Astrocyte of the hippocampus (primary cell): ENCODE data around the gene NOS1.
"Not testable (repeated sequence)": the region's sequence is repeated elsewhere in the genome, so short reads cannot be mapped to it uniquely, and the experiment has no call there.

Source experiments
- DNase-seq: peaks from one replicate; pipeline ENCODE4 v3.0.0; 2011; ENCODE audit warnings: low read depth, low spot score

NOS1 gene

DNA sequence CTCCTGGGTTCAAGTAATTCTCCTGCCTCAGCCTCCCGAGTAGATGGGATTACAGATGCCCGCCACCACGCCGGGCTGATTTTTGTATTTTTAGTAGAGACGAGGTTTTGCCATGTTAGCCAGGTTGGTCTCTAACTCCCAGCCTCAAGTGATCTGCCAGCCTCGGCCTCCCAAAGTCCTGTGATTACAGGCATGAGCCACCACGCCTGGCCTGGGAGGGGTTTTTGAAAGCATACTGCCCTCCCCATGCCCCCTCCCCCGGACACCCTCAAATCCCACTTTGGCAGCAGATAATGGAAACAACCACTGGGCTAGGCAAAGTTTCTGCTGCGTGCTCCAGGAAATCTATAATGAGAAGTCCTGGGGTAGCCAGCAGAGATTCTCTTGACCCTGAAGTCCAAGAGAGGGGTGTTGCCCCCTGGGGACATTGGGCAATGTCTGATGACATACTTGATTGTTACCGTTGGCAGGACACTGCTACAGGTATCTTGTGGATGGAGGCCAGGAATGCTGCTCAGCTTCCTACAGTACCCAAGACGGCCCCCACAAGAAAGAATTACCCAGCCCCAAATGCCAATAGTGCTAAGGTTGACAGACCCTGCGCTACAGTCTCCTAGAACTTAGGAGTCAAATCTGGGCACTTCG lies 152.5 kb downstream of the NOS1 start:
- no peak for DNase-seq

DNA sequence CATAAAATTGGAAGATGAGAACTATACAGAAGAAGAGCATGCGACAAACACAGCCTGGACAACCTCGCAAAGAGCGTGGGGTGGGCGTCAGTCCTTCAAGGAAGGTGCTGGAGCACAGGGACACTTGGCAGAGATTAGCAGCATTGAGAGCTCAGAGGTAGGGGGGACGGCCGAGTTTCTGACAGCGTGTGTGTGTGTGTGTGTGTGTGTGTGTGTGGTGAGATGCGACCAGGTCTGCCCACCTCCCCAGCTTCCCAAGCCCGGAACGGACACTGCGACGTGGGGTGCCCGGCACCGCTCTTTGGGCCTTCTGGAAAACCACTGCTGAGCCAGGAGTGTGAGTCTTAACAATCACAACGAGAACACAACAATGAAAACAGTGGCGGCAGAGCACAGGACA lies 153.2 kb downstream of the NOS1 start:
- no peak for DNase-seq

DNA sequence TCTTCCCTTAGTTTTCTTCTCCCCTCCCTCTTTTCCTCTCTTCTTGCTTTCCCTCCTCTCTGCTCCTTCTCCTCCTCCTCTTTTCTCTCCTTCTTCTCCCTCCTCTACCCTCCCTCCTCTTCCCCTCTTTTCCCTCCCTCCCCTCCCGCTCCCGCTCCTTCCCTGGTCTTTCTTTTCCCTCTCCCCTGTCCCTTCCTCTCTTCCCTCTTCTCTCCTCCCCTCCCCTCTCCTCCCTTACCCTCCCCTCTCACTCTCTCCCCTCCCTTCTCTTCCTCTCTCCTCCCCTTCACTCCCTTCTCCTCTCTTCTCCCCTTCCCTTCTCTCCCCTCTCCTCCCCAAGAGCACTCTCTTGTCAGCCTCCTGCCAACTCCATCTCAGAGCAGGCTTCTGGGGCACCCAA lies 153.8 kb downstream of the NOS1 start:
- no peak for DNase-seq

DNA sequence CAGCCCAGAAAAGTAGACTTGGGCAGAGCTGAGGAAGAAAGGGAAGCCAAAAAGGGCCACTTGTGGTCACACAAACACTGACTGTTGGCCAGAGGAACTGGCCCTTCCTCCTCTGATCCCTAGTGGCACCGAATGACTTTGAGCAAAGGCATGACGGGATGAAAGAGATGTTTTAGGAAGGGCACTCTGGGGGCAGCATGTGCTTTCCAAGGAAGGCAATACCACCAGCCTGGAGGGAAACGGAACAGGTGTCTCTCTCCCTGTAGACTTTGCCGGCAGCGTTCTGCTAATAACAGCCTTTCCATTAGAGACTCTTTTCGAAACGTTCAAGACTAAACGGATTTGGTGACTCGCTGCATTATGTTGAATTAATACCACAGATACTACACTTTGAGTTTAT lies 158.9 kb downstream of the NOS1 start:
- no peak for DNase-seq

DNA sequence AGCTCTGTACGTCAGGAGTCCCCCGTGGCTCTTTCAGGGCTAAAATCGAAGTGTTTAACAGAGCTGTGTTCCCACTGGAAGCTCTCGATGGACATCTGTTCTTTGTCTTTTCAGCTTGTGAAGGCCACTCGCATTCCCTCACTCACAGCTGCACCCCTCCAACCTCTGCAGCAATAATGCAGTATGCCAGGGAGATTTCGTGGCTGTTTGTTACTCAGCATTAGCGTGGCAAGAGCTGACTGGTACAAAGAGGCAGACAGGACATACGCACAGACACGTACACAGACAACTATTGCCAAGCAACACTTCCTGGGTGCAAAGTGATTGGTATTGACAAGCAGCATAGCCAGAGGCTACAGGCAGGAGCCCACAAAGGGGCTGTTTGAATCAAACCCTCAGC lies 159.4 kb downstream of the NOS1 start:
- DNase-seq = no peak

DNA sequence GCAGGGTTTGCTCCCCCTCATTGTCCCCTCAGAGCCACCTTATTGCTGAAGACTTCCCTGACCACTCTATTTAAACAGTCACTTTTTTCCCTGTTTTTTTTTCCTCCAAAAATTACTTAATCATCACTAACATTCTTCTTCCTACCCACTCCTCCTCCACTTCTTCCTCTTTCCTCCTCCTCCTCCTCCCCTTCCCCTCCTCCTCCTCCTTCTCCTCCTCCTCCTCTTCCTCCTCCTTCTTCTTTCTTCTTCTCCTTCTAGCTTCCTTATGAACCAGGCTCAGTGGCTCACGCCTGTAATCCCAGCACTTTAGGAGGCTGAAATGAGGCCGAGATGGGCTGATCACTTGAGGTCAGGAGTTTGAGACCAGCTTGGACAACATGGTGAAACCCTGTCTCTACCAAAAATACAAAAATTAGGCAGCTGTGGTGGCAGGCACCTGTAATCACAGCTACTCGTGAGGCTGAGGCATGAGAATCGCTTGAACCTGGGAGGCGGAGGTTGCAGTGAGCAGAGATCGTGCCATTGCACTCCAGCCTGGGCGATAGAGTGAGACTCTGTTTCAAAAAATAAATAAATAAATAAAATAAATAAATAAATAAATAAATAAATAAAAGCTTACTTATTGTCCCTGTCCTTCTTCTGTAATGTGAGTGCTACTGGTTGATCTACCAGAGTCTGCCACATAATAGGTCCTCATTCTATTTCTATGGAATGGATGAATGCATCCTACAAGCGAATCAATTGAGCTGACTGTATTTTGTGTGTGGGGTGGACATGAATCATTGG lies 161.3 kb downstream of the NOS1 start:
- DNase-seq = not testable (repeated sequence)

DNA sequence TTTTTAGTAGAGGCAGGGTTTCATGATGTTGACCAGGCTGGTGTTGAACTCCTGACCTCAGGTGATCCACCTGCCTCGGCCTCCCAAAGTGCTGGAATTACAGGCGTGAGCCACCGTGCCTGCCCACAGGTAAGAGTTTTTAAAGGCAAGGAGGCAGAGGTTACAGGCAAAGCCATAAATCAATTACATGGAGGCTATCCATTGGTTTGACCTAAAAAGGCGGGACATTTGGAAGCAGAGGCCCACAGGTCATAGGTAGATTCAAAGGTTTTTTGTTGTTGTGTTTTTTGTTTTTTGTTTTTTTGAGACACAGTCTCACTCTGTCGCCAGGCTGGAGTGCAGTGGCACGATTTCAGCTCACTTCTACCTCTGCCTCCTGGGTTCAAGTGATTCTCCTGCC lies 165.1 kb downstream of the NOS1 start:
- not testable (repeated sequence) for DNase-seq

DNA sequence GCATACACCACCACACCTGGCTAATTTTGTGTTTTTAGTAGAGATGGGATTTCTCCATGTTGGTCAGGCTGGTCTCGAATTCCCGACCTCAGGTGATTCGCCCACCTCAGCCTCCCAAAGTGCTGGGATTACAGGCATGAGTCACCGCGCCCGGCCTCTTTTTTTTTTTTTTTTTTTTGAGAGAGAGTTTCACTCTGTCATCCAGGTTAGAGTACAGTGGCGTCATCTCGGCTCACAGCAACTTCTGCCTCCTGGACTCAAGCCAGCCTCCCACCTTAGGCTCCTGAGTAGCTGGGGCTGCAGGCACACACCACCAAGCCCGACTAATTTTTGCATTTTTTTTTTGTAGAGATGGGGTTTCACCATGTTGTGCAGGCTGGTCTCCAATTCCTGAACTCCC lies 166.4 kb downstream of the NOS1 start:
- not testable (repeated sequence) for DNase-seq

DNA sequence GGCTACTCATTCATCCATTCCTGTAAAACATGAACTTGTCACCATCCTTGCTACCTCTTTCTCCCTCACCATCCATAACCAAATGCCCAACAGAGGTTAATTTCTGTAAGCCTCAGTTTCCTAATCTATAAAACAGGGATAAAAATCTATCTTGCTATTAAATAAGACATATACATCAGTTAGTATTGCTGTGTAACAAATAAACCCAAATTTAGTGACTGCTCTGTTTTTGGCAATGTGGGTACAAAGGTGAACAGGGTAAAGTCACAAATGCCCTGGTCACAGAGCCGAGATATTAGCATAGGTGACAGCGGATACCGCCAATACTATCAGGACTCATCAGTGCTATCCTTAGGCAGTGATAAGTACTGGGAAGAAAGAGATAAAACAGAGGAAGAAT lies 167.5 kb downstream of the NOS1 start:
- DNase-seq = no peak

DNA sequence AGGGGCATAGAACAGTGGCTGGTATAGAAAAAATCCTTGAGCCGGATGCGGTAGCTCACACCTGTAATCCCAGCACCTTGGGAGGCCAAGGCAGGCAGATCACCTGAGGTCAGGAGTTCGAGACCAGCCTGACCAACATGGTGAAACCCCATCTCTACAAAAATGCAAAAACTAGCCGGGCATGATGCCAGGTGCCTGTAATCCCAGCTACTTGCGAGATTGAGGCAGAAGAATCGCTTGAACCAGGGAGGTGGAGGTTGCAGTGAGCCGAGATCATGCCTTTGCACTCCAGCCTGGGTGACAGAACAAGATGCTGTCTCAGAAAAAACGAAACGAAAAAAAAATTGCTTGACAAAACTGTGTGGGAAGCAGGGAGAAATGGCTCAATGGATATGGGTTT lies 168.8 kb downstream of the NOS1 start:
- not testable (repeated sequence) for DNase-seq

DNA sequence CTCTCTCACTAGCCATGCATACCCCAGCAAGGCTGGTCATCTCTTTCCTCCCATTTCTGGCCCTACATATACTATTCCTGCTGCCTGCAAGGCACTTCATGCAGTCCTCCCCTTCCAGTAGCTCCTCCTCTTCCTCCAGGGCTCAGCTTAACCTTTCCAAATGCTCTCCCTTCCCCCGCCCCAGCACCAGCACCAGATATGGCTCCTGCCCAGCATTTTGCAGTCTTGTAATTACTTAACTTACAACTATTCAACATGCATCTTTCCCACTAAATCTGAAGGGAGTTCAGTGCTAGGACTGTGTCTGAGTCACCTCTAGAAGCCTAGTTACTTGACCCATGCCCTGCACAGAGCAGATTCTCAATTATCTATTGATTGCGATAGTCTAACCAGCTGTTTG lies 169.4 kb downstream of the NOS1 start:
- no peak for DNase-seq

DNA sequence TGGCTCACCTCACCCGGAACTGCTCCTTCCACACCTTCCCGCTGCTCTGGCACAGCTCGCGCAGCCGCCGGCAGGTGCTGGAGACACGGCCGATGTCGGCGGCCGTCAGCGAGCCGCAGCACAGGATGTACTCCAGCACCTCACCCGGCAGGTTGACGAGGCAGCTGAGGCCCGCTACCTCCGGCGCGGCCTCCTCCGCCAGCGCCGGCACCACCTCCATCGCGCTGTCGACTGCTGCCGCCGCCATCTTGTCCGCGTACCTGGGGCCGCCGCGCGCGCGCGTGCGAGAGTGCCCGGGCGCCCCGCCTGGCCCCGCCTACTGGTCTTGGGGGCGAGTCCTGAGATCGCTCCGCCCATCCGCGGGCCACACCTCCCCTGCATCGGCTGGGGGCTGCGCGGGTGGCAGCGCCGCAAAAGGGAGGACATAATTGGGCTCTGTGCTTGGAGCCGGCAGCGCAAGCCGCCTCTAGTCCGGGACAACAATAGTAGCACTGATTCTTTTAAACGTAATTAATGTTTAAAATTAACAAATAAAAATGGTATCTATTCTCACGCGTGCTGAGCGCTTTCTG lies 171.1 kb downstream of the NOS1 start, which contains the start of gene FBXO21:
FBXO21 (minus strand) TSS at position 261 of the 572 bp plus-strand sequence; CDS start at position 247, 14 bp downstream.
- peak; percentile 96 for DNase-seq

DNA sequence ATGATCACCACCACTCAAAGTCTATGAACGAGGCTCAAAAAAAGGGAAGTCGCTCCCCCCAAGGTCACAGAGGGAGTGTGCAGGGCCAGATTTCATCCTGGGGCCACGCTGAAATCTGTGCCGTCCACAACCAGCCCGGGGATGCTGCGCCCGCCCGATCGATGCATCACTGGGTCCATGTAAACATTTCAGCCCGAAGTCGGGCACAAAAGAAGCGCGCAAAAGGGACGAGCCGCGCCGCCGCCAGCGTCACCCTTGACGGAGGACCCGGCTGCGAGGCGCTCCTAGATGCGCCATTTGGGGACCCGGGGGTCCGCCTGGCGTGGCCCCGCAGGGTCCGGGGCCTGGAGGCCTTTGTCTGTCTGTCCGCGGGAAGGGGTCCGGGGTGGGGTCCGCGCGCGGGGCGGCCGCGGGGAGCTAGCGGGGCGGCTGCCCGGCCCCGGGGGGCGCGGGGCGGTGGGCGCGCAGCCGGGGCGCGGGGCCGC lies 171.7 kb downstream of the NOS1 start:
- DNase-seq = peak; percentile 63

DNA sequence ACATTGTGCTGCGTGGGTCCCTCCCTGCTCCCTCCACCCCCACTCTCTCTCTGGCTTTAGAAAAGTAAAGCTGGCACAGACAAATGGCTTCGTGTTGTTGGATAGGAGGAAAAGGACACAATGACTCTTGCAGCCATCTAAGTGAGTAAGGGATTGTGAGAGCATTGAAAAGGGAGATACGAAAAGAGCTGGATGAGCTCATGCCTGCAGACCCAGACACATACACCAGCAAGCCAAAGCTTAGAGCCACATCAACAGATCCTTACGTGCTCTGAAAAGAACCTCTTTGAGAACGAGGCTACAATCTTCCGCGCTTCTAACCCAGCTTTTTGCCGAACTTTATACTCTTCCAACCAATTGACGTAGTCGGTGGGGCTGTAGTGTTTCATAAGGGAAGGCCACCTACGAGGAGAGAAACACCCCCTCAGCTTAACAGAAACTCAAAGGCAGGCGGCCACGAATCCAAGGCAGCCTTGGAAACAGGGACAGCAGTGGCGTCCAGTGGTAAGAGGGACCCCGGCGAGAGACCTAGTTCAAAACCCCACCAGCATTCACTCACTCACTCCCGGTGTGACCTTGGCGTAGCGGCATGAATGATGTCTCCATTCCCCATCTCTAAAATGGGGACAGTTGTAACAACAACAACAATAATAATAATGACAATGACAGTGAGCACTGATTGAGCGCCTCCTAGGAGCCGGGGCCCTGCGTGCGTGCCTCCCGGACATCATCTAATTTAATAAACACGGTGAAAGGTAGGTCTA lies 172.3 kb downstream of the NOS1 start:
- peak; percentile 64 for DNase-seq

DNA sequence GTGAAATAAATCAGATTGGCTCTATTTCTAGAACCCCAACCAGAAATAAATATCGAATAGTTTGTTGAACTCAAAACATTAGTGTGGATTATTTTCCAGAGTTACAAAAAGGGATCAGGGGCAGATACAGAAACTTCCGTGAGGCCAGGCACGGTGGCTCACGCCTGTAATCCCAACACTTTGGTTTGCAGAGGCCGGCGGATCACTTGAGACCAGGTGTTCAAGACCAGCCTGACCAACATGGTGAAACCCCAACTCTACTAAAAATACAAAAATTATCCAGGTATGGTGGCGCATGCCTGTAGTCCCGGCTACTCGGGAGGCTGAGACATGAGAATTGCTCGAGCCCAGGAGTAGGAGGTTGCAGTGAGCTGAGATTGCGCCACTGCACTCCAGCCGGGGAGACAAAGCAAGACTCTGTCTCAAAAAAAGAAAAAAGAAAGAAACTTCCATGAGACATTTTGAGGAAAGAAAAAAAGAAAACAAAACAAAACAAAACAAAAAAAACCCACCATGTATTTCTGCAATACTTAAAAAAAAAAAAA lies 173.2 kb downstream of the NOS1 start:
- DNase-seq = no peak

DNA sequence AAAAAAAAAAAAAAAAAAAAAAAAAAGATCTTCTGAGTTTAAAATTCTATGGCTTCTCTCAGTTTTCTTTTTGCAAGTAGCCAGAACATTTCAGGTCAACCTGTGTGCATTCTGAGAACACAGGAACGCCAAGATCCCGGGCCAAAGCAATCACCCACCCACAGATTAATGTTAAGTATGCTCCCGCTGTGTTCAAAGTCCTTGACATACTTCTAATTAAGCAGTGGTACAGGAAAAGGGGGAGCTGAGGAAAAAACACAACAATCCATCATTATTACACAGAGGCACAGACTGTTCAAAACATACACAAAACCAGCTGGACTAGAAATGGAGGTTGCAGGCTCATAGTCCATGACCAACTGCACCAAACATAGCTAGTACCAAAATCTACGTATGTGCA lies 174.0 kb downstream of the NOS1 start:
- DNase-seq = peak; percentile 58

DNA sequence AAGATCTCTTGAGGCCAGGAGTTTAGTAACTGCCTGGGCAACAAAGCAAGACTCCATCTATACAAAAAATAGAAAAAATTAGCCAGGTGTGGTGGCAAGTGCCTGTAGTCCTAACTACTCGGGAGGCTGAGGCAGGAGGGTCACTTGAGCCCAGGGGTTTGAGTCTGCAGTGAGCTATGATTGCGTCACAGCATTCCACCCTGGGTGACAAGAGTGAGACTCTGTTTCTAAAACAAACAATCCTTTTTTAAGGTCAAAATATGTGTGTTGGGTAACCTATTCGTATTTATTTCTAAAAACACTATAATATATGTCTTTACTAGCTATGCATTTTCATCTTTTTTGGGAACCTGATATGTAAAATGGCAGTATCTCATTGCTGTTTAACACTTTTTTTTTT lies 178.6 kb downstream of the NOS1 start:
- no peak for DNase-seq

DNA sequence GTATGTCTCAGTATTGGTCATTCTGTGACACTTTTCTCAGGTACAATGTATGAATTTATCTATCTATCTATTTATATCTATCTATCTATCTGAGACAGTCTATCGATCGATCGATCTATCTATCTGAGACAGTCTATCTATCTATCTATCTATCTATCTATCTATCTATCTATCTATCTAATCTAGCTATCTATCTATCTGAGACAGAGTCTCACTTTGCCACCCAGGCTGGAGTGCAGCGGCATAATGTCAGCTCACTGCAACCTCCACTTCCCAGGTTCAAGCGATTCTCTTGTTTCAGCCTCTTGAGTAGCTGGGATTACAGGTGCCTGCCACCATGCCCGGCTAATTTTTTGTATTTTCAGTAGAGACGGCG lies 180.0 kb downstream of the NOS1 start:
- DNase-seq = not testable (repeated sequence)

DNA sequence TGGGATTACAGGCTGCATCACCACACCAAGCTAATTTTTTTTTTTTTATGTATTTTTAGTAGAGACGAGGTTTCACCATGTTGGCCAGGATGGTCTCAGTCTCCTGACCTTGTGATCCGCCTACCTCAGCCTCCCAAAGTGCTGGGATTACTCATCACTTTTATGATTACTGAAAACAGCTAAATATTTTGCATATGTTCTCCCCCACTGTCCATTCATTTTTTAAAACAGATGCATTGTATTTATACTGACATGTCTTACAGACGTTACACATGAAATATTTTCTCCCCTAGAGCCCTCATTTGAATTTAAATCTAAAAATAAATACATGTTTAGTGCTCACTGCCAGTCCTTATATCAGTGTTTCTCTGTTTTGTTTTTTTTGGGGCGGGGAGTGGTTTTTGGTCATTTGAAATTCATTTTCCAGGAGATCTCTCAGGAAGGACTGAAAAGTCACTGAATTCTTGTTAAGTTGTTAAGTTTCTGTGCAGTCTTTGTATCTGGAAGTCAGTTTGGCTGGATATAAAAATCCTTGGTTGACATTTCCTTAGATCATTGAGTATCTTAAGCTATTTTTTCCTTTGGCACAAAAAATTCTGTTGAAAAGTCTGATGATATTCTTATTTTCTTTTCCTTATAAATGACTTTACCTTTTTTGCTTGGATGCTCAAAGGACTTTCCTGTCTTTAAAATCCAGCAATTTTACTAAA lies 180.5 kb downstream of the NOS1 start:
- no peak for DNase-seq

DNA sequence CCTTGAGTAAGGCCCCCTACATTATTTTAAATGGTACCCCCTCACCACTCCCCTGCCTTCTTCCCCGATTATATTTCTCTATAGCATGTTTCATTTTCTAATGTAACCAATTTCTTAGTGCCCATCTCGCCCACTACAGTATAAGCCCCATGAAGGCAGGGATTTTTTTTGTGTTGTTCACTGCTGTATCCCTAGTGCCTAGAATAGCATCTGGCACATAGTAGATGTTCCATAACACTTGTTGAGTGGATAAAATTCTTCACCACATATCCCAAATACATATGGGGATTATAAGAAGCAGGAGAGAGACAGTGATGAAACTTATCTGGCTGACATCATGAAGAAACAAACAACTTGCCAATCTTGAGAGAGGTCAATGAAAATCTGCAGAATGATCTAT lies 182.7 kb downstream of the NOS1 start:
- no peak for DNase-seq

DNA sequence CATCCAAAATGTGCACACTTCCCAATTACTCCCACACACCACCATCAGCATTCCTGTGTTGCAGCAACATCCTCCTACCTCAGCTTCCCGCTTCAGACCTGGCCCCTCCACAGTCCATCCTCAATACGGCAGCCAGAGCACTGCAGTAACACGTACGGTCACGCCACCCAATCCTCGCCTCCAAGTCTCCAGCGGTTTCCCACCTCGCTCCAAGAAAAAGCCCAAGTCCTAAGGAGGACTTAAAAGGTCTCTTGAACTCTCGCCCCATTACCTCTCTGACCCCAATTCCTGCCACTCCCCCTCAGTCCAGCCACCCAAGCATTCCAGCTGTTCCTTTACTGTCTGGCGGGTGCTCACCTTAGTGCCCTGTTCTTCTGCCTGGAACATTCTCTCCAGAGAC lies 183.1 kb downstream of the NOS1 start:
- no peak for DNase-seq
